GM19240 (cell line): ENCODE results near the gene DNPH1.

ENCODE experiments used
- DNase-seq: peaks from one replicate; pipeline ENCODE4 v3.0.0; 2011; ENCODE audit warnings: low spot score; ENCODE audit not compliant: insufficient read length

Gene DNPH1

GRCh38 chr6:43263314-43264178 is 34.3 kb upstream of the DNPH1 start:
- peak; percentile 94 for DNase-seq

GRCh38 chr6:43262780-43263313 is 33.6 kb upstream of the DNPH1 start:
- no peak for DNase-seq

- no peak for DNase-seq
Measured at GRCh38 chr6:43262000-43262779, 32.9 kb upstream of the DNPH1 start.

GRCh38 chr6:43261198-43261597 is 31.9 kb upstream of the DNPH1 start:
- no peak for DNase-seq

GRCh38 chr6:43260791-43261190 is 31.5 kb upstream of the DNPH1 start:
- DNase-seq: no peak

- DNase-seq: no peak
Measured at GRCh38 chr6:43258807-43259686, 29.8 kb upstream of the DNPH1 start.

GRCh38 chr6:43258180-43258579 is 28.9 kb upstream of the DNPH1 start:
- DNase-seq: no peak

GRCh38 chr6:43257367-43258145 is 28.3 kb upstream of the DNPH1 start:
- no peak for DNase-seq

GRCh38 chr6:43256670-43257366 is 27.5 kb upstream of the DNPH1 start:
- no peak for DNase-seq

GRCh38 chr6:43255408-43256054 is 26.2 kb upstream of the DNPH1 start:
- DNase-seq: no peak

- DNase-seq: no peak
Measured at GRCh38 chr6:43254846-43255245, 25.6 kb upstream of the DNPH1 start.

GRCh38 chr6:43254138-43254817 is 25.0 kb upstream of the DNPH1 start:
- no peak for DNase-seq

- DNase-seq: no peak
Measured at GRCh38 chr6:43253401-43253800, 24.1 kb upstream of the DNPH1 start.

GRCh38 chr6:43250992-43251373 is 21.7 kb upstream of the DNPH1 start:
- DNase-seq: no peak

- no peak for DNase-seq
Measured at GRCh38 chr6:43248791-43249190, 19.5 kb upstream of the DNPH1 start.

GRCh38 chr6:43248101-43248500 is 18.8 kb upstream of the DNPH1 start:
- DNase-seq: no peak

- DNase-seq: peak; percentile 100
Measured at GRCh38 chr6:43247114-43247999, 18.1 kb upstream of the DNPH1 start.
